GM21529 (cell line): ENCODE data around the gene CEP63.

Source experiments
- ATAC-seq: cut with Tn5 transposase; IDR thresholded peaks from one replicate; pipeline ENCODE4 v1.9.1; 2021; ENCODE audit not compliant: unreplicated experiment

The CEP63 gene

GRCh38 chr3:134607054-134608022, 121.5 kb downstream of the CEP63 start:
- no peak for ATAC-seq

- ATAC-seq, result no peak
These were observed 122.3 kb downstream of the CEP63 start for GRCh38 chr3:134608023-134608770.

GRCh38 chr3:134608771-134609435, 123.0 kb downstream of the CEP63 start:
- no peak for ATAC-seq

GRCh38 chr3:134609821-134610431, 124.1 kb downstream of the CEP63 start:
- no peak for ATAC-seq

- ATAC-seq, result no peak
These were observed 124.9 kb downstream of the CEP63 start for GRCh38 chr3:134610432-134611385.

- no peak for ATAC-seq
These were observed 125.7 kb downstream of the CEP63 start for GRCh38 chr3:134611516-134611915.

GRCh38 chr3:134613006-134613520, 127.2 kb downstream of the CEP63 start:
- ATAC-seq, result no peak

GRCh38 chr3:134614955-134615354, 129.1 kb downstream of the CEP63 start:
- ATAC-seq, result no peak

GRCh38 chr3:134615743-134616142, 129.9 kb downstream of the CEP63 start:
- no peak for ATAC-seq

GRCh38 chr3:134617608-134618477, 132.0 kb downstream of the CEP63 start:
- ATAC-seq, result no peak

GRCh38 chr3:134618478-134619300, 132.8 kb downstream of the CEP63 start:
- ATAC-seq, result no peak

GRCh38 chr3:134619301-134619615, 133.4 kb downstream of the CEP63 start:
- no peak for ATAC-seq

GRCh38 chr3:134619884-134620445, 134.1 kb downstream of the CEP63 start:
- ATAC-seq, result no peak

- no peak for ATAC-seq
These were observed 134.7 kb downstream of the CEP63 start for GRCh38 chr3:134620476-134621115.

- no peak for ATAC-seq
These were observed 136.0 kb downstream of the CEP63 start for GRCh38 chr3:134621854-134622253.

- ATAC-seq, result no peak
These were observed 137.0 kb downstream of the CEP63 start for GRCh38 chr3:134622806-134623365.
